ENCODE measurements around the gene TNRC6B. TPM values are rescaled to one million over a fixed set of nuclear protein-coding genes. Genes with fewer than 3 reads are reported as not detected.

The TNRC6B gene
- total RNA-seq, 1 experiment from 2014 or later: 58.1 TPM

GRCh38 chr22:40310081-40310767, 132.5 kb downstream of the TNRC6B start:
- Histone ChIP-seq H2AFZ (ENCODE audit: low read length) (no peak overlapping the region), H3K79me2 (ENCODE audit: insufficient read depth, low read length) (no peaks in the 10 kb centered on the region), H3K4me2 (ENCODE audit: insufficient read depth, insufficient read length, low read length) (no peak overlapping the region), H4K20me1 (ENCODE audit: control insufficient read depth, insufficient read depth, insufficient read length) (no peaks in the 10 kb centered on the region), H2BK20ac (ENCODE audit: low read depth, low read length, poor library complexity, severe bottlenecking) (no peak overlapping the region), H3K56ac (ENCODE audit: insufficient read length, low read depth, low read length) (no peak overlapping the region), H4K91ac (ENCODE audit: insufficient read length, low read depth, low read length) (no peak overlapping the region), H4K5ac (ENCODE audit: insufficient read length, low read depth, low read length) (no peak overlapping the region), H2BK120ac (ENCODE audit: low read depth, low read length, poor library complexity, severe bottlenecking) (no peak overlapping the region), H3K9me3 (ENCODE audit: control insufficient read depth, low read depth, low read length) (no peaks in the 10 kb centered on the region), H3T11ph (ENCODE audit: low read length) (no peak overlapping the region), H3K27me3 (ENCODE audit: insufficient read depth, low read length) (no peaks in the 10 kb centered on the region), H3K4ac (ENCODE audit: low read depth, low read length) (no peak overlapping the region), H3K79me1 (ENCODE audit: insufficient read depth, low read depth, low read length, poor library complexity, severe bottlenecking) (no peaks in the 10 kb centered on the region), H3K18ac (ENCODE audit: insufficient read length, low read depth, low read length) (no peak overlapping the region), H3K23me2 (ENCODE audit: insufficient read length, low read depth, low read length, poor library complexity, severe bottlenecking) (no peaks in the 10 kb centered on the region), H3K4me1 (ENCODE audit: insufficient read depth, low read length) (no peaks in the 10 kb centered on the region), H2AK5ac (ENCODE audit: insufficient read length, low read length) (no peak overlapping the region), H4K8ac (replicated peaks; ENCODE audit: insufficient read length, low read depth, low read length) (no peak overlapping the region), H2BK15ac (ENCODE audit: low read depth, low read length) (no peak overlapping the region), H3K27ac (ENCODE audit: insufficient read length, low read depth, low read length) (no peak overlapping the region), H2BK12ac (ENCODE audit: insufficient read length, low read depth, low read length) (no peak overlapping the region), H3K23ac (ENCODE audit: insufficient read length, low read depth, low read length) (no peak overlapping the region), H3K14ac (ENCODE audit: insufficient read depth, low read length) (no peak overlapping the region), H2BK5ac (ENCODE audit: insufficient read length, low read length) (no peak overlapping the region), H3K9ac (ENCODE audit: extremely low read depth, insufficient read length, low read length) (no peak overlapping the region)
- no peak for DNase-seq
- TF ChIP-seq CTCF (conservative IDR thresholded peaks at IDR 0.05): no peak
- Mint-ChIP-seq H3K4me3 (no peak overlapping the region), H3K4me1 (no peaks in the 10 kb centered on the region), H3K36me3 (ENCODE audit: insufficient read depth in 1 of 3, low read depth in 3 of 3) (peaks cover 34 to 81% (median 70%) of the 10 kb centered on the region in 3 experiments; a peak in 6 of 7 replicates), H3K27ac (no peak overlapping the region), H3K27me3 (ENCODE audit: low read depth) (no peaks in the 10 kb centered on the region), H3K9me3 (no peaks in the 10 kb centered on the region)
- no CpG with 5 or more reads among the region's 9 CpGs for WGBS (ENCODE audit: extremely low coverage, insufficient read length, low lambda C conversion rate)

Measured in H9 (cell line).